ENCODE measurements around the gene ANXA3.
"Not testable (repeated sequence)": the region's sequence is repeated elsewhere in the genome, so short reads cannot be mapped to it uniquely, and the experiment has no call there.

The ANXA3 gene

GRCh38 chr4:78570117-78570516, 18.5 kb downstream of the ANXA3 start:
- DNase-seq (ENCODE audit: low read depth in 2 of 2, low spot score in 1 of 2): no peak

- no peak for DNase-seq (ENCODE audit: low read depth in 2 of 2, low spot score in 1 of 2)
Measured at GRCh38 chr4:78571804-78572203, 20.2 kb downstream of the ANXA3 start.

- no peak for DNase-seq (ENCODE audit: low read depth in 2 of 2, low spot score in 1 of 2)
Measured at GRCh38 chr4:78578674-78579425, 27.3 kb downstream of the ANXA3 start.

- DNase-seq (ENCODE audit: low read depth in 2 of 2, low spot score in 1 of 2): no peak
Measured at GRCh38 chr4:78581618-78582017, 30.0 kb downstream of the ANXA3 start.

GRCh38 chr4:78584863-78585547, 33.4 kb downstream of the ANXA3 start:
- DNase-seq (ENCODE audit: low read depth in 2 of 2, low spot score in 1 of 2): no peak

- DNase-seq (ENCODE audit: low read depth in 2 of 2, low spot score in 1 of 2): no peak
Measured at GRCh38 chr4:78585633-78586032, 34.1 kb downstream of the ANXA3 start.

GRCh38 chr4:78588894-78589545, 37.5 kb downstream of the ANXA3 start:
- DNase-seq (ENCODE audit: low read depth in 2 of 2, low spot score in 1 of 2): no peak

GRCh38 chr4:78591404-78591803, 39.8 kb downstream of the ANXA3 start:
- no peak for DNase-seq (ENCODE audit: low read depth in 2 of 2, low spot score in 1 of 2)

- no peak for DNase-seq (ENCODE audit: low read depth in 2 of 2, low spot score in 1 of 2)
Measured at GRCh38 chr4:78592088-78592783, 40.7 kb downstream of the ANXA3 start.

GRCh38 chr4:78596111-78596742, 44.7 kb downstream of the ANXA3 start:
- no peak for DNase-seq (ENCODE audit: low read depth in 2 of 2, low spot score in 1 of 2)

- not testable (repeated sequence) for DNase-seq (ENCODE audit: low read depth in 2 of 2, low spot score in 1 of 2)
Measured at GRCh38 chr4:78598431-78598830, 46.9 kb downstream of the ANXA3 start.

- no peak for DNase-seq (ENCODE audit: low read depth in 2 of 2, low spot score in 1 of 2)
Measured at GRCh38 chr4:78599147-78599546, 47.6 kb downstream of the ANXA3 start.

- DNase-seq (ENCODE audit: low read depth in 2 of 2, low spot score in 1 of 2): no peak
Measured at GRCh38 chr4:78599931-78600375, 48.4 kb downstream of the ANXA3 start.

GRCh38 chr4:78601013-78601412, 49.4 kb downstream of the ANXA3 start:
- no peak for DNase-seq (ENCODE audit: low read depth in 2 of 2, low spot score in 1 of 2)

GRCh38 chr4:78602334-78602733, 50.8 kb downstream of the ANXA3 start:
- DNase-seq (ENCODE audit: low read depth in 2 of 2, low spot score in 1 of 2): no peak

- DNase-seq (ENCODE audit: low read depth in 2 of 2, low spot score in 1 of 2): no peak
Measured at GRCh38 chr4:78603384-78603783, 51.8 kb downstream of the ANXA3 start.

- no peak for DNase-seq (ENCODE audit: low read depth in 2 of 2, low spot score in 1 of 2)
Measured at GRCh38 chr4:78604988-78605387, 53.4 kb downstream of the ANXA3 start.

GRCh38 chr4:78606035-78606434, 54.5 kb downstream of the ANXA3 start:
- DNase-seq (ENCODE audit: low read depth in 2 of 2, low spot score in 1 of 2): no peak

GRCh38 chr4:78606530-78607095, 55.0 kb downstream of the ANXA3 start:
- DNase-seq (ENCODE audit: low read depth in 2 of 2, low spot score in 1 of 2): no peak

- no peak for DNase-seq (ENCODE audit: low read depth in 2 of 2, low spot score in 1 of 2)
Measured at GRCh38 chr4:78608684-78609083, 57.1 kb downstream of the ANXA3 start.

- DNase-seq (ENCODE audit: low read depth in 2 of 2, low spot score in 1 of 2): no peak
Measured at GRCh38 chr4:78609580-78609979, 58.0 kb downstream of the ANXA3 start.

All from stimulated activated CD8-positive, alpha-beta memory T cell treated with anti-CD3 and anti-CD28 coated beads, Interleukin-4, amount 100 ng/mL, for 4 hours (primary cell).